HCT116 (cell line): ENCODE data around the gene NHLRC4. TPM values are rescaled to one million over a fixed set of nuclear protein-coding genes. Genes with fewer than 3 reads are reported as not detected.

Experiments used
- ATAC-seq: fragments of 200-7000 bp; cut with Tn5 transposase; 2 replicates; pipeline ENCODE4 v1.9.1; 2020; ENCODE audit warnings: mild to moderate bottlenecking, moderate library complexity
- BruUV-seq: library from RNA; stranded (reverse); fragments of 400-500 nt; replicated peaks from 2 replicates; lab custom pipeline; 2021; lab: Mats Ljungman, UMichigan
- CTCF ChIA-PET: fragments of 300-600 bp; sonication (Branson Sonifier 250); formaldehyde crosslinking; loops from one replicate; lab custom pipeline; 2021; ENCODE audit warnings: antibody characterized with exemption; lab: Charles Lee
- POLR2A ChIA-PET: fragments of 300-600, 350-600 bp; sonication (Branson Sonifier 250); formaldehyde crosslinking; loops from one replicate; lab custom pipeline; 2021; ENCODE audit warnings: antibody characterized with exemption; lab: Charles Lee
- RAD21 ChIA-PET, 2 experiments: fragments of 300-600 bp; sonication (Branson Sonifier 250); formaldehyde crosslinking; loops; one replicate each; lab custom pipeline; 2023; ENCODE audit warnings: low total read pairs in 2 of 2; ENCODE audit not compliant: uncharacterized antibody in 2 of 2, unreplicated experiment in 2 of 2, low non-redundant PET in 1 of 2; lab: Charles Lee
- DNase-seq: peaks from one replicate; pipeline ENCODE4 v3.0.0-alpha.2; 2010; ENCODE audit warnings: low read depth, low spot score
- H2AFZ ChIP-seq: fragments of 200-600 bp; shearing (Covaris generic), sonication (generic); 2 replicates; pipeline ENCODE4 v1.6.1; 2017; ENCODE audit warnings: low read depth, mixed run types, mixed read lengths, antibody characterized with exemption, low read length; ENCODE audit not compliant: poor library complexity, severe bottlenecking
- H3K27ac ChIP-seq: 2 replicates; pipeline ENCODE4 v1.5.1; 2012; ENCODE audit warnings: low read depth, low read length
- H3K27me3 ChIP-seq: fragments of 200-600 bp; sonication (generic); 2 replicates; pipeline ENCODE4 v1.6.1; 2016; ENCODE audit warnings: mixed run types, low read length, mixed read lengths; ENCODE audit not compliant: insufficient read depth
- H3K36me3 ChIP-seq, 2 experiments: fragments of 200-500 bp in 1 of 2; fragments of 200-600 bp in 1 of 2; sonication (Bioruptor generic) in 1 of 2; sonication (generic) in 1 of 2; 2 replicates each; pipeline versions ENCODE4 v1.5.1 to v1.6.1; 2014 to 2016; ENCODE audit warnings: low read length in 2 of 2, inconsistent platforms in 1 of 2, mixed read lengths in 1 of 2, mixed run types in 1 of 2; ENCODE audit not compliant: insufficient read depth in 2 of 2, control insufficient read depth in 1 of 2
- H3K4me1 ChIP-seq, 2 experiments: fragments of 200-600 bp in 1 of 2; sonication (generic) in 1 of 2; 2 replicates each; pipeline versions ENCODE4 v1.5.1 to v1.6.1; 2012 to 2017; ENCODE audit warnings: low read length in 2 of 2, inconsistent platforms in 1 of 2, mild to moderate bottlenecking in 1 of 2, mixed read lengths in 1 of 2, mixed run types in 1 of 2, moderate library complexity in 1 of 2; ENCODE audit not compliant: insufficient read depth in 2 of 2, control insufficient read depth in 1 of 2
- H3K4me2 ChIP-seq: fragments of 200-600 bp; sonication (generic); 2 replicates; pipeline ENCODE4 v1.6.1; 2017; ENCODE audit warnings: mixed run types, low read length, mixed read lengths
- H3K4me3 ChIP-seq, 2 experiments: fragments of 200-600 bp in 1 of 2; sonication (generic) in 1 of 2; replicated peaks in 1 of 2; 2 replicates each; pipeline ENCODE4 v1.5.1; 2011 to 2016; ENCODE audit warnings: low read length in 2 of 2, control low read depth in 1 of 2, low read depth in 1 of 2, mild to moderate bottlenecking in 1 of 2, mixed read lengths in 1 of 2, mixed run types in 1 of 2
- H3K79me2 ChIP-seq: fragments of 200-600 bp; sonication (generic); 2 replicates; pipeline ENCODE4 v1.6.1; 2017; ENCODE audit warnings: mild to moderate bottlenecking, mixed run types, low read length, moderate library complexity, mixed read lengths; ENCODE audit not compliant: insufficient read depth
- H3K9ac ChIP-seq: fragments of 200-600 bp; sonication (generic); 2 replicates; pipeline ENCODE4 v1.6.1; 2016; ENCODE audit warnings: low read length, mixed read lengths
- H3K9me2 ChIP-seq: fragments of 200-600 bp; sonication (generic), shearing (Covaris generic); 2 replicates; pipeline ENCODE4 v1.6.1; 2017; ENCODE audit warnings: mixed run types, mild to moderate bottlenecking, moderate library complexity; ENCODE audit not compliant: insufficient read depth
- H3K9me3 ChIP-seq, 2 experiments: fragments of 200-500 bp in 1 of 2; fragments of 200-600 bp in 1 of 2; sonication (Bioruptor generic) in 1 of 2; sonication (generic) in 1 of 2; 2 replicates each; pipeline ENCODE4 v1.6.1; 2014 to 2017; ENCODE audit warnings: low read length in 2 of 2, mixed read lengths in 2 of 2, inconsistent platforms in 1 of 2, low read depth in 1 of 2, mild to moderate bottlenecking in 1 of 2, mixed run types in 1 of 2, moderate library complexity in 1 of 2; ENCODE audit not compliant: control insufficient read depth in 1 of 2, insufficient read depth in 1 of 2
- H4K20me1 ChIP-seq: fragments of 200-600 bp; sonication (generic), shearing (Covaris generic); 2 replicates; pipeline ENCODE4 v1.6.1; 2017; ENCODE audit warnings: mixed run types, mild to moderate bottlenecking, moderate library complexity; ENCODE audit not compliant: insufficient read depth
- ATF3 ChIP-seq: IDR thresholded peaks from 2 replicates; pipeline ENCODE4 v1.6.1; 2012
- CBX3 ChIP-seq: IDR thresholded peaks from 2 replicates; pipeline ENCODE4 v1.6.1; 2012; ENCODE audit warnings: low read depth
- EGR1 ChIP-seq: IDR thresholded peaks from 2 replicates; pipeline ENCODE4 v1.6.1; 2012; ENCODE audit warnings: low read depth
- ELF1 ChIP-seq: IDR thresholded peaks from 2 replicates; pipeline ENCODE4 v1.6.1; 2012; ENCODE audit warnings: low read depth, borderline replicate concordance
- EZH2 ChIP-seq: fragments of 200-600 bp; sonication (generic); IDR thresholded peaks from 2 replicates; pipeline ENCODE4 v1.6.1; 2017; ENCODE audit warnings: antibody characterized with exemption, mixed run types
- FOSL1 ChIP-seq: IDR thresholded peaks from 2 replicates; pipeline ENCODE4 v1.6.1; 2012; ENCODE audit warnings: low read depth
- JUND ChIP-seq: IDR thresholded peaks from 2 replicates; pipeline ENCODE4 v1.6.1; 2012
- POLR2AphosphoS5 ChIP-seq: IDR thresholded peaks from 2 replicates; pipeline ENCODE4 v1.6.1; 2011; ENCODE audit warnings: mild to moderate bottlenecking, low read depth, low read length, moderate library complexity
- REST ChIP-seq: IDR thresholded peaks from 2 replicates; pipeline ENCODE4 v1.6.1; 2012; ENCODE audit warnings: low read depth
- SIN3A ChIP-seq: IDR thresholded peaks from 2 replicates; pipeline ENCODE4 v1.6.1; 2012; ENCODE audit warnings: low read depth
- TCF7L2 ChIP-seq: IDR thresholded peaks from 2 replicates; pipeline ENCODE4 v1.7.0; 2011; ENCODE audit warnings: borderline replicate concordance, inconsistent platforms; ENCODE audit not compliant: insufficient read depth, insufficient read length; ENCODE audit errors: extremely low read depth
- ZBTB33 ChIP-seq: IDR thresholded peaks from 2 replicates; pipeline ENCODE4 v1.6.1; 2011; ENCODE audit warnings: mild to moderate bottlenecking, low read length, moderate library complexity; ENCODE audit not compliant: insufficient replicate concordance; ENCODE audit errors: extremely low read depth
- ZFX ChIP-seq: fragments of 450-650 bp; IDR thresholded peaks from 2 replicates; pipeline ENCODE4 v1.6.1; 2017
- ZNF274 ChIP-seq: fragments of 200-500 bp; sonication (Bioruptor generic); IDR thresholded peaks from 2 replicates; pipeline ENCODE4 v1.6.1; 2014; ENCODE audit warnings: mild to moderate bottlenecking, low read depth, low read length, inconsistent platforms
- intact Hi-C: fragments of 100-400 bp; cut with micrococcal nuclease; formaldehyde crosslinking; loops from 2 replicates; pipeline ENCODE4 v1.10.0; 2022
- total RNA-seq: library from RNA; stranded (reverse); gene quantifications from one replicate; pipeline ENCODE4 v1.2.1, GENCODE V29; 2021; ENCODE audit not compliant: unreplicated experiment

Gene NHLRC4
- total RNA-seq, 1 experiment from 2014 or later, result 0.22 TPM

- intact Hi-C loops, result no loop called here
- Histone ChIP-seq H3K9me2 (no peaks in the 10 kb centered on the region), H4K20me1 (no peaks in the 10 kb centered on the region), H3K4me1 (peaks cover 6 to 18% of the 10 kb centered on the region in 2 experiments; a peak in 3 of 4 replicates), H3K9ac (no peak overlapping the region), H3K27me3 (no peaks in the 10 kb centered on the region), H3K27ac (no peak overlapping the region), H3K9me3 (no peaks in the 10 kb centered on the region), H2AFZ (no peak overlapping the region), H3K79me2 (peaks cover 12% of the 10 kb centered on the region; the same call in 1 of the 2 replicates), H3K4me2 (no peak overlapping the region), H3K36me3 (no peaks in the 10 kb centered on the region), H3K4me3 (no peak overlapping the region)
- DNase-seq (no peak), ATAC-seq (no peak)
- no TSS peak for BruUV-seq
- CTCF ChIA-PET, result interaction anchor here (1.2 kb wide), 1 partner anchor 9 kb away, joined by 3 read pairs; no protein-coding TSS in a partner anchor
- TF ChIP-seq ZNF274, result no peak
- TF ChIP-seq EZH2, result no peak
- no peak for TF ChIP-seq CBX3
- TF ChIP-seq ELF1, result no peak
- no peak for TF ChIP-seq ZBTB33
- no peak for TF ChIP-seq POLR2AphosphoS5
- TF ChIP-seq TCF7L2, result no peak
- TF ChIP-seq JUND, result no peak
- no peak for TF ChIP-seq ZFX
- no peak for TF ChIP-seq EGR1
- no peak for TF ChIP-seq FOSL1
- no peak for TF ChIP-seq ATF3
- no peak for TF ChIP-seq SIN3A
- no peak for TF ChIP-seq REST
- RAD21 ChIA-PET, result no interaction called here
- POLR2A ChIA-PET, result no interaction called here
Measured at GRCh38 chr16:586047-586644, 19.3 kb downstream of the NHLRC4 start.
